Measurements from ENCODE around the gene CAPN13.

CAPN13 gene

DNA sequence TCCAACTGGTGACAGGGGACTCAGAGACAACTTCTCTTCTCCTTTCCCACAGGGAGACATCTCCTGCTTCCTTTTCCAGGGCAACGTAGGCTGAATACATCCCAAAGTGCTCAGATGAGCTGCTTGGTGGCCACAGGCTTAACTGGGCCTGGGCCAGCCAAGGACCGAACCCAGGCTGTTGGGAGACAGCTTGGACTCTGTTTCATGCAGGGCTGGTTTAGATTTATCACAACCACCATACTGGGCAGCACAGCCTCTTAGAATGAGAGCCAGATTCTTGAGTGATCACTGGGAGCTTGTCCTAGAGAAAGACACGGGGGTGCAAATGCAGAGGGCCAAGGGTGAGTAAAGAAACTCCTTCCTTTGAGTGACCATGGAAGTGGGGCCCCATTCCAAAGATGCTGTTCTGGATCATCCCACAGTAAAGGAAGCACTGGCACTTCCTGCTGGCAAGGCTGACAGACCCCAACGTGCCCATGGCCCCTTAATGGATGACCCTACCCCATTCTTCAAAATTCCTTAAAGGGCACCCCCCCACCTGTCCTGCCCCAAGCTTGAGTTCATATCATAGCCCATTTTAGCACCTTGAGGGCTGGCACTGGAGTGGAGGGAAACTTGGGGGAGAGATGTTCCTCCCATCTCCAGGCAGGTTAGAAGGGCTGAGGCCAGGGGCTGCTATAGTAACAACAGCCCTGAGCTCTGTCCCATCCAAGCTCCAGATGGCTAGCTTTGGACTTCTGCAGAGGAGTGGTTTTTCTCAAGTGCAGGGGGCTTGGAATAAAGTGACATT, 84.1 kb downstream of the CAPN13 start:
- DNase-seq, result no peak

DNA sequence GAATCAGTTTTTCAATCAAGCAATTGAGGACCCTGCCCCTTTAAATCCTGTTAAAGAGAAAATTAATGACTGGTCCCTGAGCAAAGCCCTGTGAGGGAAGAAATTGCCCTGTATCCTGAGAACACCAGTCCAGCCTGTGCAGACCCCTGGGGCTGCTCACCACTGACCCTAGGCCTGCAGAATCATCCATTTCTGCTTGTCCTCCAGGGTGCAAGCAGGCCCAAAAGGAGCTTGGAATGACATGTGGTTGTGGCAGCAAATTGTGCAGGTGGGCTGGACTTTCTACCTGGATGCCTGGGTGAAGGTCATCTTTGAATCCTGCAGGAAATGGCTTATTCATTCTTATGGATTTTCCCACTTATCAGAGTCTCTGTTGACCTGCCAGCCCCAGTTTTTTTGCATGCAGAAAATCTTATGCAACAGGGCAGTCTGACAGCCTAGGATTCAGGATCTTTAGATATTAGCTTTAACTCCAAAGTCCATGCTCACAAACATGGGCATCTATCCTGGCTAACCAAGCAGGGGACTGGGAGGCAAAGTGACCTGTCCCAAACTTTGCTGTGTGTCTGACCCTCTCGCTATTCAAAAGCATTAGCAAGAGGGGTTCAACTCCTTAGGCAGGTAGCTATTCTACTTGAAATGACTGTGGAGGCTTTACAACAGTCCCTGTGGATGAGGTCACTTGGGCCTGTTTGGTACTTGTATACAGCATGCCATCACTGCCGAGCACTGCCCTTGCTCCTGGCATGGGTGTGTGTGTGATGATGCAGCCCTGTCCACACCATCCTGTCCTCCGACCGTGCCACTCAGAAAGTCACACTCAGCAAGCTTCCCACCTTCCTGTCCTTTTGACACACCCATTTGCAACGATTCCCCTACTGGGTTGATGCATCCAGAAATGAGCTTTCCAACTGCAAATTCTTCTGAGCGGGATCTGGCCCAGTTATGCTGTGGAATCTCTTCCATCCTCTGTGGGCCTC, 85.3 kb downstream of the CAPN13 start:
- no peak for DNase-seq

DNA sequence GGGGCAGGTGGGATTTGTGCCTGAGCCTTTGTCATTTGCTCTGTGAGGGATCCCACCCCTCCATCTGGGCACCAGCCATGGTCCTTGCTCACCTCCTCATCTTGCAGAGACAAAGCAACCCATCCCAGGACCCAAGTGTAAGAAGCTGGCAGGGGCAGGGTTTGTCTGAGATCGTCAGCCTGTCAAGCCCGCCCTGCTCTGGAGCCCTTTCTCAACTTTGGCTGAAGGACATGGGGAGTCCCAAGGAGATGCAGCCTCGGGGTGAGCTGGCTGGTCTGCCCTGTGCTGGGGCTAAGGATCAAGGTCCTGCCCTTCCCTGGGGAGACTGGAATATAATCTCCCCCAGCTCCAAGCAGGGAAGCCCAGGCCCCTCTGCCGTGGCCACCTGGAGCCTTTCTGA, 86.0 kb downstream of the CAPN13 start:
- no peak for DNase-seq

DNA sequence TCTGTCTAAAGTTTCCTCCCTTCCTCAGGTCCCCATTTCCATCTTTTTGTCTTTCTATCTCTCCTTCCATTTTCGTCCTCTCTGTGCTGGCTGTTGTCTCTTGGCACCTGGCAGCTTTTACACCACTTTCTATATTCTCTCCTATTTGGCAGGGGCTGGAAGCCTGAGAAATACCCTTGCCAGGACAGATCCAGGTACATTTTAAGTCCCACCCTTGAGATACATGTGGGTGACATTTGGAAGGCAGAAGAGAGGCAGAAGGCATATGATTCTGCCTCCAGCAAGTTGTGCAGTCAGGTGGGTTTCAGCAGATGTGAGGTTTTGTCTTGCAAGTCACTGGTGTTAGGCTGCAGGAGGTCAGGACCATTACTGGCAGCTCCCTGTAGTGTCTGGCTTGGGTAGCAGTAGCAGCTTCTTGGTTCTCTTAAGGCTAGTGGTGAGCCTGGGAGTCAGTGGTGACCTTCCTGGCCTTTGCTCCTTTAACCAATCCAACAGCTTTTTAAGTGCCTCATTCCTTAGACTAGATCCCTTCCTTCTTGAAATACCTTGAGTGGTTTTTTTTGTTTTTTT, 90.1 kb downstream of the CAPN13 start:
- DNase-seq, result no peak

DNA sequence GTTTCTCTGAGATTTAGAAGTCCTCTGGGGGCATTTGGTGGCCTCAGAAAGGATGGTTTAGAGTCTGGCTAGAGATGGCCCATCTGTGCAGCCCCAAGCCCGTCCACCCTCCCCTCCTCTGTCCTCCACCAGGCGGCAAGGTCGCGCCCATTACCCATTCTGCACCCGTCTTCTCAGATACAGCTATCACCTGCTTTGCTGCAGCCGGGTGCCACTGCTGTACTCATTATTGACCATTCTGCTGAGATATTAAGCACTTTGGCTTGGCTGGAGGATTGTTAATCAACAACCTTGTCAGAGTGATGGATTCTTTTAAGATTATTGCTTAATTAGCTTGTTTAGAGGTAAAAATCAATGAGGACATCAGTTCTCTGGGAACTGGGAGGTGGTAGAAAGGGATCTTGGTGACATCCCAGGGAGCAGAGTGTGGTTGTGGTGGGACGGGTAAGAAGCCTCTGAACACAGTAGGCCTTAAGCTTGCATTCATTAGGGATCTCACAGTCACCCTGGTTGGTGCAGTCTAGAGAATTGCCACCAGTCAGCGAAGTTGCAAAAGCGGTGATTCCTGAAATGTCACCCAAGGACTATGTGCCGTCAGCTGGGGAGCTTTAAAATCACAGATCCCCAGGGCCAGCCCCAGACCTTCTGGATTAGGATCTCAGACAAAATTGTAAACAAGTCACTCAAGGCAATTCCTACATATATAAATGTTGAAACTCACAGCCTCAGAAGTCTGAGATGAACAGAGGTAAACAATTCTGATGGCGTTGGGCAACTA, 90.9 kb downstream of the CAPN13 start:
- no peak for DNase-seq

DNA sequence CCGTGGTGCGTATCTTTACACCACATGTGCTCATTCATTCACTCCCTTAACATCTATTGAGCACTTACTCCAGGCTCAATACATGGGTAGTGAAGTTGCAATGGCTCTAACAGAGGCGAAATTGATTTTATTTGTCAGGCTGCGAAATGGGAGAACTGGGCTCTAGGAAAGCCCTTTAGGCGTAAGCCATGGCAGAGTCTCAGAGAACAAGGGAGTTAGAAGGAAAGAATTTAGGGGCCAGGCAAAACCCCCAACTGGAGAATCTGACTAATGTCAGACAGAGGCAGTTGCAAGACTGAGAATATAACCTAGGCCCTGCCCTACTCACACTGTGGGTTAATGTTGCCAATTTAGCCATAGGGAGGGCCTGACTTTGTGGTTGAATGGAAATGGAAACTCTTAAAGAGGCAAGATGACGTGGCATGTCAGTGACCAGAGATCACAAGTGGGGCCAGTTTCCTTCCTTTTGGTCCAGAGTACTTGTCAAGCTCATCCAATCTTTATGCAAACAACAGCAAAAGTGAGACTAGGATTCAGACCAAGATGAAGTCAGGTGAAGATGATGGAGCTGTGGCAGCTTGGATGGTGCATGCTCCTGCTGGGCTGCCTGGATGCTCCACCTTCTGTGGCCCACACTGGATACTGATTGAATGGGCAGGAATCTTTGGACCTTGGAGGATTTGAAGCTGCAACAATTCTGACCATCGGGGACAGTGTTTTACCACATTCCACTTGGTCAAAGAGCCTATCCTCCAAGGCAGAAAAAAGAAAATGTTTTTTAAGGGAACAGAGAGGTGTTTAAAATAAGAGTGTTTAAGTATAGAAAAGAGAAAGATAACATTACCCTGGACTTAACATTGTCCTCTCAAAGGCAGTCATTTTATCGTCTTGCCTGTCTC, 92.2 kb downstream of the CAPN13 start:
- DNase-seq, result no peak

DNA sequence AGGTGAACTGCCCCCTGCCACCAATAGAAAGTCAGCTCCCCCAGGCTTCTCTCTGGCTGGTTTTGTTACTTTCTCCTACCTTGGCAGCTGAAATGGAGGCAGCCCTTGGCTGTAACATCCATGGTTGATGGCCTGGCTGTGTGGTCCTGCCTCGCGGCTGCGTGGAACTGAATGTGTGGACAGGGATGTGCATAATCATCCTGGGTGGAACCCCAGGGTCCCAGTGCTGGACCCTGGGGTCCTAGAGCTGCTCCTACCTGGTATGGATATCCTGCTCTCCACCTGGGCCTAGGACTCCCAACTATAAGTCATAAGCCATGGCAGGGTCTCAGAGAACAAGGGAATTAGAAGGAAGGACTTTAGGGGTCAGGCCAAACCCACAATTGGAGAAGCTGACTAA, 93.5 kb downstream of the CAPN13 start:
- DNase-seq, result no peak

DNA sequence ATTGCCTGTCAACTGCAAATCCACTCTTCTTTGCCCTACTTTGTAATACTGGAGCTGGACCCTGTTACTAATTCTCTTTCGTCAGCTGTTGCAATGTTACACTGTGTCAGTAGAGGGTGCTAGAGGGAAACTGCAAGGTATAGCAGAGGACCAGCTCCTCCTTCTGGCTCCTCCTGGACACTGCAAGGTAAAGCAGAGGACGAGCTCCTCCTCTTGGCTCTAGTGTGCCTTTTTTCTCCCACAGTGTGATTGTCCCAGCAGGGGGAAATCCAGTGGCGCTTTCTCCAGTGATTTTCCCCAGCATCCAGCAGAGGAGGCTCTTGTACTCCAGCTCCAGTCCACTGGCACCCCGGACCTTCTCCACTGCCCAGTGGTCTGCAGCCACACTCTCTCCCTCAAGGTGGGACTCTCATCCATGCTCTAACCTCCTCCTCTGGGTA, 95.6 kb downstream of the CAPN13 start:
- DNase-seq, result peak; percentile 88

DNA sequence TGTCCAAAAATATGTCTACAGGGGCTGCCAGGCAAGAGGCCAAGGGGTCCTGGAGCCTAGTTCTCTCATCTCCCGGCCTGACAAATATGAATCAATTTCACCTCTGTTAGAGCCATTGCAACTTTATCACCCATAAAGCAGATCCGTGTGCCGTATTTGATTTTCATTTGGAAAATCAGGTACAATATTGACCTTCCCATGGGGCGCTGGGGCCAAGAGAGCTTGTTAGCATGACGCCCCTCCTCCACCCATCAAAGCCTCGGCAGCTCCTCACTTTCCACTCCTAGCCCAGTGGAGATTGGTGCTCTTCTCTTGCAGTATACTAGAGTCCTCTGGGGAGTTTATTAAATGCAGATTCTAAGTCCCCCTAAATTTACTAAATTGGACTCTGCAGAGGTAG, 96.8 kb downstream of the CAPN13 start:
- DNase-seq, result no peak

DNA sequence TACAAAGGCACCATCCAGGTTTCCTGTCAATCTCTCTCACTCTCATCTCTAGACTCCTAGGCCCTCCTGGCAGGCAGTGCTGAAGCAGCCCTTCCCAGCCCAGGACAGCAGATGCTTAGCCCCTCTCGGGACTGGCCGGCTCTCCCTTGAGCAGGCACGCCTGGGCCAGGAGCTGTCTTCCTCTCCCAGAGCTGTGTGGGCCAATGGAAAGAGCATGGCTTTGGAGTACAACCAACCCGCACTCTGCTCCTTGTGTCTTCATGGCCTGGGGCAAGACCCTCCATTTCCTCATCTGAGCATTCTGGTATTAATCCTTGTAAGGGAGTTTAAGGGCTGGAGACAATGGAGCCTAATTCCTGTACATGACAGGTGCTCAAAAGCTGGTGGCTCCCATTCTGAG, 97.2 kb downstream of the CAPN13 start:
- no peak for DNase-seq

DNA sequence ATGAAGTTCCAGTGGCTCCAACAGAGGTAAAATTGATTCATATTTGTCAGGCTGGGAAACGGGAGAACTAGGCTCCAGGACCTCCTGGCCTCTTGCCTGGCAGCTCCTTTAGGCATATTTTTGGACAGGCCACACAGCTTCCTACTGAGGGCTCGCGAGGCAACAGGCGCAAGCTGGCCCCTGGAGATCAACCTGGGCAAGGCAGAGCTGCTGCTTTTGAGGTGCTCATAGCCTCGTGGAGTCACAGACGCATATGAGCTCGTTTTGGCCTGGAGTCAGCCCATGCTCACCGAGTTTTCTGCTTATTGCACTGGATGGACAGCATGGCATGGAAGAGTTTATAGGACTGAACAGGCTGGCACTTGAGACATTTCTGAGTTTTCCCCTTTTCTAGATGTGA, 97.7 kb downstream of the CAPN13 start:
- DNase-seq, result no peak

DNA sequence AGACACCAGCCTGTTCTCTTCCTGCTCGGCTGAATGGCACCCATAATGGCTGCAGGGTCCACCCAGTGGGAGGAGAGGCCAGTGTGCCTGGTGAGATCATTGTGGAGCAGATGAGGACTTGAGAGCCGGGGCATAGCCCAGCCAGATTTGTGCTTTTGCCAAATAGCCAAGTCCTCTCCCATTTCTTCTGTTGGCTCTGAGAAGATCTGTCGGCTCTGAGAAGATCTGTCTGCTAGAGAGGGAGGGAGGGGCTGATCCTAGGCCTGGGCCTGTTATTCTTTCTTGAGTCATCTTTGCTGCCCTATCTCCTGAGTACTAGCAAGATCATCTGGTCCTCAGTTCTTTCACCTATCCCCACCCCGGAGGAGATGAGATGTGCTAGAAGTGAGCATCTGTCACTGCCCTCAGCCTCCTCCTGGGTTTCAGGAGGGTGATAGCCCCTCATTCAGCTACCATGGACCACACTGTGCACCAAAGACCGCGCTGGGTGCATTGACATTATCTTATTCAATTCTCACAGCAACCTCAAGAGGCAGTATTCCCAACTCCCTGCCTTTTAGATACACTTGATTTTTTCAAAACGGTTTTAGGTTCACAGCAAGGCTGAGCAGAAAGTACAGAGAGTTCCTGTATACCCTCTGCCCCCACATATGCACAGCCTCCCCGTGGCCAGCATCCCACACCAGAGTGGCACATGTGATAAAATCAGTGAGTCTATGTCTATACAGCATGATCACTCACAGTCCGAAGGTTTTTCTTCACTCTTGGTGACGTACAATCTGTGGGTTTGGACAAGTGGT, 98.6 kb downstream of the CAPN13 start:
- no peak for DNase-seq

DNA sequence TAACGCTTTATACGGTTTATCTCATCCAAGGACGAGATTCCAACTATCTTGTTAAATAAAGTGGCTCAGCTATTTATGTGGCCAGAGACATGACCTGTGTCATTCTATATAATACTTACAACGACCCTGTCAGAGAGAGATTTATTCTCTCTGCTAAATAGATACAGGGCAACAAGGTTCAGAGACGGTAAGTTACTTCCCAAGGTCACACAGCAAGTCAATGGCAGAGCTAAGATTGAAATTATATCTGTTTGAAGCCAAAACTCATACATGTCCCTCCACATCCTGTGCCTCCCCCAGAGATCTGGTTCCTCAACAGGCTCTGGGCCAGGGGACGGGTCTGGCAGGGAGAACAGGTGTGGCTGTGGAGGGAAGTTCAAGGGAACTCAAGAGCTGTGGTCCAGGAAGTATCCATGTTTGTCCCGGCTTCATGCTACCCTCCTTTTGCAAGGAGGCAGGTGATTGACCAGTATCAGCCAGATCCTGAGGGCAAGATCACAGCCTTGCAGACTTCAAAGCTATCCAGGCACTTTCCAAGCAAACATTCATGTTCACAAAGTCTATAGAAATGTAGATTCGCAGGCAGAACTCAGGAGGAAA, 99.8 kb downstream of the CAPN13 start:
- no peak for DNase-seq

DNA sequence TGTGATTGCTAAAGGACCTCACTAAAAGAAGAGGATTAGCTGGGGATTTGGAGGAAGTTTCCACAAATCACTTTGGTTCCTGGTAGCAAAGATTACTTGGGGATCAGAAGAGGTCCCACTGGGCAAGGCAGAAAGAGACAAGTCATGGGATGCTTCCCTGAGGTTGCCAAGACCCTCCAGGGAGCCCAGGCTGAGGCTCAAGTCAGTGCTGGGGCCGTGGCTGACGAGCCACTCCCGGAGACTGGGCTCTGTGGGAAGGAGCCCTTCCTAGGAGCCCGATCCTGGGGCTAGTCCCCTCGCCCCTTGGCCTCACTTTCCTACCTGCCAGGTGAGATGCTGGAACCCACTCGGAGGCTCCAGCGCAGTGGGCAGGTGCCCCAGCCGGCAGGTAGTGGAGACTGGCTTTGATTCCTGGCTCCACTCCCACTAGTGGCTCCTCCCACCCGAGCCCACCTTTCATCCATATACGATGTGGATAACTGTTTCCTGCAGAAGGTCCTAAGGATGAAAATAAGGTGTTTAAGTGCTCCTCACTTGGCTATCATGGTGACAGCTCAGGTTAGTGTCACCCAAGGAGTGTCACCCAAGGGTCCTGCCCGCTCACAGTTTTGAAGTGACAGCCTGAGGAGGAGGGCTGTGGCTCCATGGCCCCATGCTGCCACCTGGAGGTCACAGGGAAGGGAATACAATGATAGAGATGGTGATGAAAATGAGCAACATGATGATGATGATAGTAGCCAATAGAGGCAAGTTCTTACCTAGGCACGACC, 100.5 kb downstream of the CAPN13 start:
- peak; percentile 82 for DNase-seq

DNA sequence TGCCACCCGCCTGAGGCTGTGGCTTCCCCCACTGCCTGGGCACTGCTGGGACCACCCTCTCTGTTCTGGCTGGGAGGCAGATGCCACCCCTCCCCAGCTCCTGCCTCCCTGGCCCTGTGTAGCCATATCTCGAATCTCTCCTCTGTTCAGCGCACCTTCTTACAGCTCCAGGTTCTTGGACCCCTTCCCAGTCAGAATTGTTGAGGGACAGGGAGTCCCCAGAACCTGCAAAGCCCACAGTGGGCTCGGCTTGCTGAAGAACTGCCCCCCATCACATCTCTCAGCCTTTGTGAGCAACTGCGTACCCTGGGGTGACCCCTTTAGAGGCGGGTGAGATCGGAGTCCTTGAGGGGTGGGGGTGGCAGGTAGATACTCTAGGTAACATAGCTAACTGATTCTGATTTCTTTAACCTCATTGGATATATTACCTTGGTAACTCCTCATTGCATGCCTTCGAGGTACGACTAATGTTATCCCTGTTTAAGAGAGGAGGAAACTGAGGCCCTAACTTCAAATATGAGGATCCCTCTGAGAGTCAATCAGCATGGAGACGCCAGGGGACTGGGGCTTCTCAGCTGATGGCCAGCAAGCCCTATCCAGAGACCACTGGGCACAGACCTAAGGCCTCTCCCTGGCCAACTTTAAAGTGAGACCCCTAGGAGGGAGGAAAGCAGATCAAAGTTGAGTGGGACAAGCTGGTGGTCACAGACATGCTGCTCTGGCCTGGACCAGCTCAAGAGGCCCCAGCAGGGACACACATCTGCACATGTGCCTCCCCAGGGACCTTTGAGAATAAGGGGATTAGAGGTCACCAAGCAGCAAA, 101.3 kb downstream of the CAPN13 start:
- DNase-seq, result no peak

DNA sequence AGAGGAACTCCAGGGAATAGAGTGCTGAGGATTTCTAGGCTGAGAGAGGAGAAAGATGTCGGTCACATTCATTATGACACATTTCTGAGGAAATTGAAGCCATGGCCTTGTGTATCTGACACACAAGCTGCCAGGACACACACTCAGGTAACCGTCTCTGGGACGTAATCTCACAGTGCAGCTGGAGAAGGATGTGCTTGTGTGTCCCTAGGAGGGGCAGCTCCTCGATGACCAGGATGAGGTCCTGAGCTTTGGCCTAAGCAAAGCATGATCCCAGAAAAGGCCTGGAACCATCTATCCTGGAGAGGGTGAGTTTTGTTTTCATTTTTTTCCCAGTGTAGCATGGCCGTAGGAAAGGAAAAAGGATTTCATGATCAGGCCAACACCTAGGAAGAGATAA, 102.2 kb downstream of the CAPN13 start:
- DNase-seq, result no peak

DNA sequence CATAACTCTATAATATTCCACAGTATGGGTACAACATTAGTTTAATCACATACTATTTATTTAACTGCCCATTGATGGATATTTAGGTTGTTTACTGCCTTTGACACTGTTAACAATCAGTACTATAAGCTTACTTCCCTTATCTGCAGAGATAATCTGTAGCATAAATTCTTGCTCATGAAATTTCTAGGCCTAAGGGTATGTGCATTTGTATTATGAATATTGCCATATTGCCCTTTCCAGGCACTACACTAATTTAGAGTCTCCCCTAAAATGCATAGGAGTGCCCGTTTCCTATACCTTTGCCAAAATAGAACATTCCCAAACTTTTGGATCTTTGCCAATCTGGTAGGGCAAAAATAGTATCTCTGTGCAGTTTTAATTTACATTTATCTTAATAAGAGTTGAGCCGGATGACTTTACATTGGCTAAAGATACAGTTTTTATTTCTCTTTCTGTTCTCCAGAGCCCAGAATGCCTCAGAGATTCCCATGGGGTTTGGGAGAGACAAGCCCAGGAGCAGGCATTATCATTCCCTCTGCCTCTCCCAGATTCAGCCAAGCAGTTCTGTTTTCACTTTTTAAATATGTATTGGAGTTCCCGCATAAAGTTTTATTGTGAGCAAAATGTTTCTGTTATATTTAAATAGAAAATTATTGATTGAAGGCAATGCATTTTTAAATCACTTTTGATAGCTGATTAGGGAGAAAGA, 102.8 kb downstream of the CAPN13 start:
- DNase-seq, result no peak

DNA sequence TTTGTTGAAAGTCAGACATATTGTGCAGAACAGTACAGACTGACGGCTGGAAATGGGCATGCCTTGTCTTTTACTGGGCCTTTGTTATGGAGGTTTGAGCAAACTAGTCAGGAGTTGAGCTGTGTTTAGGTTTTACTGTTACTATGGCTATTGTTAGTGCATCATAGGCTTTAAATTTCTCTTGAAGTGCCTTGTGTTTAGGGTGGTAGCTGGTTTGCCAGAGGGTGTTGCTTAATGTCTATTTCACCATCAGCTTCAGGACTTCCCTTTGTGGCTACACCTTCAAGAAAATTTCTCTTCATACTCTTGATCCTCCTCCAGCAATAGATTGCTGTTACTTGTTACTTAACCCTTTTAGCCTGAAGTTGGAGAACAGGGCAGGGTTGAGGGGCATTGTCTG, 104.6 kb downstream of the CAPN13 start:
- DNase-seq, result no peak

Data from CD4-positive, alpha-beta T cell treated with Interleukin-6 for 4 hours (primary cell).